Gastroesophageal sphincter (tissue), 3 donors: ENCODE results near the gene ECI1.

Experiments
- EP300 ChIP-seq: sonication (generic); formaldehyde crosslinking; IDR thresholded peaks from one replicate; pipeline ENCODE4 v1.6.1; 2017; ENCODE audit warnings: antibody characterized with exemption, mild to moderate bottlenecking
- POLR2A ChIP-seq, 2 donors: fragments of 450-650 bp; IDR thresholded peaks; one replicate each; pipeline ENCODE4 v1.6.1; 2017; ENCODE audit warnings: antibody characterized with exemption in 2 of 2, mild to moderate bottlenecking in 2 of 2, moderate library complexity in 1 of 2
- TF ChIP-seq, protein P1 (sequence below), 4 experiments: fragments of 200-600 bp in 2 of 4; fragments of 450-650 bp in 2 of 4; sonication (generic) in 1 of 4; IDR thresholded peaks; one replicate each; pipeline ENCODE4 v1.5.1; 2017 to 2019; ENCODE audit warnings: antibody characterized with exemption in 4 of 4, mild to moderate bottlenecking in 2 of 4, moderate library complexity in 2 of 4

DNA sequence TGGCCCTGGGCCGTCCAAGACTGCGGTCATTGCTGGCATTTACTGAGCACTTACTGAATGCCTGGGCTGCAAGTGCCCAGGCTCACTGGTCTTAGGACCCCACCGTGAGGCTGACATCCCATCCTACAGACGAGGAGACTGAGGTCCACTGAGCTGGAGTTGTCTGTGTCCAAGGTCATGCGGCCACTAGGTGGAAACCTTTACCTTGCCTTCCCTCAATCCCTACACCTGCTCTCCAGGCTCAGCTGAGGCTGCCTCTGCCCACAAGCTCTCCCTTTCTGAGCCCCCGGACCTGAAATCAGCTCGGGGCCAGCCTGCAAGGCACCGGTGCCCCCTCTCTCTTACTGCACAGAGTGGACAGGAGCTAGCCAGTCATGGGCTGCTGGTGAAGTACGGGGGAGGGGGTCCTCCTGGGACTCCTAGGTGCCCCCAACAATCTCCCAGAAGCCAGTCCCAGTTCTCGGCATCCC lies 56.5 kb downstream of the ECI1 start:
- TF ChIP-seq, protein P1, sequence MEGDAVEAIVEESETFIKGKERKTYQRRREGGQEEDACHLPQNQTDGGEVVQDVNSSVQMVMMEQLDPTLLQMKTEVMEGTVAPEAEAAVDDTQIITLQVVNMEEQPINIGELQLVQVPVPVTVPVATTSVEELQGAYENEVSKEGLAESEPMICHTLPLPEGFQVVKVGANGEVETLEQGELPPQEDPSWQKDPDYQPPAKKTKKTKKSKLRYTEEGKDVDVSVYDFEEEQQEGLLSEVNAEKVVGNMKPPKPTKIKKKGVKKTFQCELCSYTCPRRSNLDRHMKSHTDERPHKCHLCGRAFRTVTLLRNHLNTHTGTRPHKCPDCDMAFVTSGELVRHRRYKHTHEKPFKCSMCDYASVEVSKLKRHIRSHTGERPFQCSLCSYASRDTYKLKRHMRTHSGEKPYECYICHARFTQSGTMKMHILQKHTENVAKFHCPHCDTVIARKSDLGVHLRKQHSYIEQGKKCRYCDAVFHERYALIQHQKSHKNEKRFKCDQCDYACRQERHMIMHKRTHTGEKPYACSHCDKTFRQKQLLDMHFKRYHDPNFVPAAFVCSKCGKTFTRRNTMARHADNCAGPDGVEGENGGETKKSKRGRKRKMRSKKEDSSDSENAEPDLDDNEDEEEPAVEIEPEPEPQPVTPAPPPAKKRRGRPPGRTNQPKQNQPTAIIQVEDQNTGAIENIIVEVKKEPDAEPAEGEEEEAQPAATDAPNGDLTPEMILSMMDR (IDR thresholded peaks at IDR 0.05): peak in 3 of 4 experiments; percentile 26 to 46 (median 43)
- TF ChIP-seq EP300 (no peak), POLR2A (IDR thresholded peaks at IDR 0.05) (no peak)
